ENCODE measurements around the gene KSR1. TPM values are rescaled to one million over a fixed set of nuclear protein-coding genes. Genes with fewer than 3 reads are reported as not detected.

KSR1 gene
- total RNA-seq, 4 donors from 2014 or later, result 10.4 to 17.7 (median 13.2) TPM

GRCh38 chr17:27666831-27667560, 210.7 kb downstream of the KSR1 start:
- intact Hi-C loops (cut with DNase I; ENCODE audit: low total_unique reads), result no loop called here
- no peak for DNase-seq

GRCh38 chr17:27667656-27668487, 211.6 kb downstream of the KSR1 start:
- in situ Hi-C loops (cut with MboI; ENCODE audit: low sequenced_read_pairs in 4 of 4), result loop anchor here in 2 of 4 donors (25.0 kb wide), 2 partner anchors 94 to 219 kb away; partner anchors contain the start of gene LYRM9 (in 1 of the 2)
- H3K4me3 ChIP-seq, result no peak overlapping the region
- H3K9me3 ChIP-seq, result no peaks in the 10 kb centered on the region
- intact Hi-C loops (cut with DNase I; ENCODE audit: low total_unique reads), result no loop called here
- H3K27ac ChIP-seq, result no peak overlapping the region
- DNase-seq, result no peak
- no peaks in the 10 kb centered on the region for H3K36me3 ChIP-seq
- H3K4me1 ChIP-seq, result no peaks in the 10 kb centered on the region
- ATAC-seq, result no peak
- TF ChIP-seq CTCF (IDR thresholded peaks at IDR 0.05 in 4 of 5, conservative IDR thresholded peaks at IDR 0.05 in 1 of 5), result no peak
- no peak for TF ChIP-seq POLR2A (IDR thresholded peaks at IDR 0.05)
- H3K27me3 ChIP-seq, result no peaks in the 10 kb centered on the region

More at GRCh38 chr17:27666831-27667560, 210.7 kb downstream of the KSR1 start:
- no peak overlapping the region for H3K4me3 ChIP-seq
- no peaks in the 10 kb centered on the region for H3K4me1 ChIP-seq
- no peaks in the 10 kb centered on the region for H3K9me3 ChIP-seq
- TF ChIP-seq CTCF (IDR thresholded peaks at IDR 0.05 in 4 of 5, conservative IDR thresholded peaks at IDR 0.05 in 1 of 5) (no peak), POLR2A (IDR thresholded peaks at IDR 0.05) (no peak)
- no peaks in the 10 kb centered on the region for H3K27me3 ChIP-seq
- H3K27ac ChIP-seq, result no peak overlapping the region
- H3K36me3 ChIP-seq, result no peaks in the 10 kb centered on the region
- ATAC-seq, result no peak
- in situ Hi-C loops (cut with MboI; ENCODE audit: low sequenced_read_pairs in 4 of 4), result loop anchor here in 2 of 4 donors (25.0 kb wide), 2 partner anchors 95 to 220 kb away; partner anchors contain the start of gene LYRM9 (in 1 of the 2)

GRCh38 chr17:27668488-27668823, 212.2 kb downstream of the KSR1 start:
- DNase-seq, result no peak
- Histone ChIP-seq H3K36me3 (no peaks in the 10 kb centered on the region), H3K4me3 (no peak overlapping the region), H3K27ac (no peak overlapping the region), H3K9me3 (no peaks in the 10 kb centered on the region), H3K27me3 (no peaks in the 10 kb centered on the region), H3K4me1 (no peaks in the 10 kb centered on the region)
- no peak for TF ChIP-seq CTCF (IDR thresholded peaks at IDR 0.05 in 4 of 5, conservative IDR thresholded peaks at IDR 0.05 in 1 of 5)
- no peak for TF ChIP-seq POLR2A (IDR thresholded peaks at IDR 0.05)
- in situ Hi-C loops (cut with MboI; ENCODE audit: low sequenced_read_pairs in 4 of 4) (loop anchor here in 2 of 4 donors (25.0 kb wide), 2 partner anchors 94 to 219 kb away; partner anchors contain the start of gene LYRM9 (in 1 of the 2)), intact Hi-C loops (cut with DNase I; ENCODE audit: low total_unique reads) (no loop called here)
- ATAC-seq, result no peak

GRCh38 chr17:27669136-27669535, 212.9 kb downstream of the KSR1 start:
- in situ Hi-C loops (cut with MboI; ENCODE audit: low sequenced_read_pairs in 4 of 4), result loop anchor here in 2 of 4 donors (25.0 kb wide), 2 partner anchors 93 to 218 kb away; partner anchors contain the start of gene LYRM9 (in 1 of the 2)
- ATAC-seq (no peak), DNase-seq (no peak)
- intact Hi-C loops (cut with DNase I; ENCODE audit: low total_unique reads), result no loop called here
- TF ChIP-seq POLR2A (IDR thresholded peaks at IDR 0.05), result no peak
- no peak for TF ChIP-seq CTCF (IDR thresholded peaks at IDR 0.05 in 4 of 5, conservative IDR thresholded peaks at IDR 0.05 in 1 of 5)
- no peaks in the 10 kb centered on the region for H3K36me3 ChIP-seq
- no peaks in the 10 kb centered on the region for H3K4me1 ChIP-seq
- no peaks in the 10 kb centered on the region for H3K9me3 ChIP-seq
- no peak overlapping the region for H3K4me3 ChIP-seq
- no peak overlapping the region for H3K27ac ChIP-seq
- H3K27me3 ChIP-seq, result no peaks in the 10 kb centered on the region

Measured in gastrocnemius medialis (tissue), 4 donors.